Measurements from ENCODE around the gene SRGAP1. TPM values are rescaled to one million over a fixed set of nuclear protein-coding genes. Genes with fewer than 3 reads are reported as not detected.

The SRGAP1 gene
- total RNA-seq, 1 donor from 2014 or later = 49.3 TPM

- peaks cover 6% of the 10 kb centered on the region for H3K27me3 Mint-ChIP-seq (ENCODE audit: unreplicated experiment)
- H3K4me3 Mint-ChIP-seq (ENCODE audit: unreplicated experiment) = peak overlapping the region; percentile 37
- TF ChIP-seq CTCF (IDR thresholded peaks at IDR 0.05; ENCODE audit: unreplicated experiment) = no peak
- no peak for DNase-seq (ENCODE audit: low spot score)
- H3K4me1 Mint-ChIP-seq (ENCODE audit: unreplicated experiment) = peaks cover 89% of the 10 kb centered on the region
- H3K9me3 Mint-ChIP-seq (ENCODE audit: unreplicated experiment) = no peaks in the 10 kb centered on the region
- H3K36me3 Mint-ChIP-seq (ENCODE audit: low read depth, unreplicated experiment) = peaks cover 3% of the 10 kb centered on the region
- H3K27ac Mint-ChIP-seq (ENCODE audit: unreplicated experiment) = peak overlapping the region; percentile 77
Measured at GRCh38 chr12:63945777-63946176, 101.3 kb downstream of the SRGAP1 start.

GRCh38 chr12:63948211-63948610 lies 103.7 kb downstream of the SRGAP1 start:
- H3K36me3 Mint-ChIP-seq (ENCODE audit: low read depth, unreplicated experiment) = peaks cover 6% of the 10 kb centered on the region
- H3K9me3 Mint-ChIP-seq (ENCODE audit: unreplicated experiment) = no peaks in the 10 kb centered on the region
- no peak for TF ChIP-seq CTCF (IDR thresholded peaks at IDR 0.05; ENCODE audit: unreplicated experiment)
- H3K27me3 Mint-ChIP-seq (ENCODE audit: unreplicated experiment) = peaks cover 4% of the 10 kb centered on the region
- H3K4me3 Mint-ChIP-seq (ENCODE audit: unreplicated experiment) = no peak overlapping the region
- H3K27ac Mint-ChIP-seq (ENCODE audit: unreplicated experiment) = peak overlapping the region; percentile 91
- H3K4me1 Mint-ChIP-seq (ENCODE audit: unreplicated experiment) = peaks cover 78% of the 10 kb centered on the region
- DNase-seq (ENCODE audit: low spot score) = no peak

GRCh38 chr12:63949902-63950301 lies 105.4 kb downstream of the SRGAP1 start:
- H3K4me1 Mint-ChIP-seq (ENCODE audit: unreplicated experiment) = peaks cover 61% of the 10 kb centered on the region
- peak overlapping the region; percentile 37 for H3K4me3 Mint-ChIP-seq (ENCODE audit: unreplicated experiment)
- DNase-seq (ENCODE audit: low spot score) = no peak
- H3K36me3 Mint-ChIP-seq (ENCODE audit: low read depth, unreplicated experiment) = peaks cover 11% of the 10 kb centered on the region
- no peak for TF ChIP-seq CTCF (IDR thresholded peaks at IDR 0.05; ENCODE audit: unreplicated experiment)
- H3K27me3 Mint-ChIP-seq (ENCODE audit: unreplicated experiment) = peaks cover 2% of the 10 kb centered on the region
- no peaks in the 10 kb centered on the region for H3K9me3 Mint-ChIP-seq (ENCODE audit: unreplicated experiment)
- H3K27ac Mint-ChIP-seq (ENCODE audit: unreplicated experiment) = peak overlapping the region; percentile 42

- no peak for DNase-seq (ENCODE audit: low spot score)
- Mint-ChIP-seq H3K36me3 (ENCODE audit: low read depth, unreplicated experiment) (peaks cover 7% of the 10 kb centered on the region), H3K4me1 (ENCODE audit: unreplicated experiment) (peaks cover 38% of the 10 kb centered on the region), H3K4me3 (ENCODE audit: unreplicated experiment) (no peak overlapping the region), H3K27ac (ENCODE audit: unreplicated experiment) (no peak overlapping the region), H3K27me3 (ENCODE audit: unreplicated experiment) (no peaks in the 10 kb centered on the region), H3K9me3 (ENCODE audit: unreplicated experiment) (no peaks in the 10 kb centered on the region)
- no peak for TF ChIP-seq CTCF (IDR thresholded peaks at IDR 0.05; ENCODE audit: unreplicated experiment)
Measured at GRCh38 chr12:63952995-63953394, 108.5 kb downstream of the SRGAP1 start.

- no peak for DNase-seq (ENCODE audit: low spot score)
- no peaks in the 10 kb centered on the region for H3K27me3 Mint-ChIP-seq (ENCODE audit: unreplicated experiment)
- H3K27ac Mint-ChIP-seq (ENCODE audit: unreplicated experiment) = no peak overlapping the region
- H3K9me3 Mint-ChIP-seq (ENCODE audit: unreplicated experiment) = no peaks in the 10 kb centered on the region
- peaks cover 25% of the 10 kb centered on the region for H3K4me1 Mint-ChIP-seq (ENCODE audit: unreplicated experiment)
- no peak for TF ChIP-seq CTCF (IDR thresholded peaks at IDR 0.05; ENCODE audit: unreplicated experiment)
- no peak overlapping the region for H3K4me3 Mint-ChIP-seq (ENCODE audit: unreplicated experiment)
- H3K36me3 Mint-ChIP-seq (ENCODE audit: low read depth, unreplicated experiment) = peaks cover 7% of the 10 kb centered on the region
Measured at GRCh38 chr12:63955831-63956666, 111.5 kb downstream of the SRGAP1 start.

Measured in endothelial cell (in vitro differentiated cells).